Effector memory CD4-positive, alpha-beta T cell (primary cell): Measurements from ENCODE around the gene EARS2.
"Not testable (repeated sequence)": the region's sequence is repeated elsewhere in the genome, so short reads cannot be mapped to it uniquely, and the experiment has no call there.

Experiments
- DNase-seq, 3 donors: peaks; one replicate each; pipeline ENCODE4 v3.0.0-alpha.2; 2020
- H3K27ac ChIP-seq: 2 replicates; pipeline ENCODE4 v1.7.0; 2013; ENCODE audit warnings: mild to moderate bottlenecking, low read length, moderate library complexity; ENCODE audit not compliant: insufficient read depth, poor library complexity, severe bottlenecking
- H3K27me3 ChIP-seq: replicated peaks from 2 replicates; pipeline ENCODE4 v1.7.0; 2013; ENCODE audit warnings: mild to moderate bottlenecking, low read length; ENCODE audit not compliant: insufficient read depth, control insufficient read depth, poor library complexity, severe bottlenecking
- H3K36me3 ChIP-seq: 2 replicates; pipeline ENCODE4 v1.7.0; 2013; ENCODE audit warnings: mild to moderate bottlenecking, low read length, moderate library complexity; ENCODE audit not compliant: control insufficient read depth, insufficient read depth
- H3K4me1 ChIP-seq: 2 replicates; pipeline ENCODE4 v1.7.0; 2013; ENCODE audit warnings: low read length, mild to moderate bottlenecking; ENCODE audit not compliant: control insufficient read depth, insufficient read depth, poor library complexity, severe bottlenecking
- H3K4me3 ChIP-seq: 2 replicates; pipeline ENCODE4 v1.7.0; 2013; ENCODE audit warnings: low read length, low read depth, mild to moderate bottlenecking; ENCODE audit not compliant: insufficient read depth, poor library complexity, severe bottlenecking
- H3K9me3 ChIP-seq: 2 replicates; pipeline ENCODE4 v1.7.0; 2013; ENCODE audit warnings: mild to moderate bottlenecking, low read length, moderate library complexity; ENCODE audit not compliant: control insufficient read depth

EARS2 gene

GRCh38 chr16:23552161-23552560, 5.0 kb downstream of the EARS2 start:
- DNase-seq = no peak
- no peaks in the 10 kb centered on the region for H3K9me3 ChIP-seq
- no peak overlapping the region for H3K27ac ChIP-seq
- H3K4me3 ChIP-seq = no peak overlapping the region
- H3K4me1 ChIP-seq = no peaks in the 10 kb centered on the region
- peaks cover 37% of the 10 kb centered on the region for H3K36me3 ChIP-seq
- no peaks in the 10 kb centered on the region for H3K27me3 ChIP-seq

GRCh38 chr16:23549938-23550337, 7.2 kb downstream of the EARS2 start:
- Histone ChIP-seq H3K27ac (no peak overlapping the region), H3K9me3 (no peaks in the 10 kb centered on the region), H3K4me1 (no peaks in the 10 kb centered on the region), H3K36me3 (peaks cover 53% of the 10 kb centered on the region), H3K27me3 (no peaks in the 10 kb centered on the region), H3K4me3 (no peak overlapping the region)
- DNase-seq = no peak

- Histone ChIP-seq H3K9me3 (no peaks in the 10 kb centered on the region), H3K27me3 (no peaks in the 10 kb centered on the region), H3K36me3 (peaks cover 49% of the 10 kb centered on the region), H3K4me1 (no peaks in the 10 kb centered on the region), H3K27ac (no peak overlapping the region), H3K4me3 (no peak overlapping the region)
- no peak for DNase-seq
These were observed 12.7 kb downstream of the EARS2 start for GRCh38 chr16:23544436-23544835.

GRCh38 chr16:23540817-23541178, 16.4 kb downstream of the EARS2 start:
- not testable (repeated sequence) for H3K4me3 ChIP-seq, H3K4me1 ChIP-seq, H3K9me3 ChIP-seq, H3K27me3 ChIP-seq, DNase-seq, H3K27ac ChIP-seq
- peaks cover 29% of the 10 kb centered on the region for H3K36me3 ChIP-seq

- DNase-seq = no peak
- H3K4me1 ChIP-seq = no peaks in the 10 kb centered on the region
- peaks cover 29% of the 10 kb centered on the region for H3K36me3 ChIP-seq
- no peak overlapping the region for H3K27ac ChIP-seq
- no peaks in the 10 kb centered on the region for H3K9me3 ChIP-seq
- no peak overlapping the region for H3K4me3 ChIP-seq
- no peaks in the 10 kb centered on the region for H3K27me3 ChIP-seq
These were observed 16.9 kb downstream of the EARS2 start for GRCh38 chr16:23539984-23540816.

GRCh38 chr16:23538919-23539278, 18.3 kb downstream of the EARS2 start:
- Histone ChIP-seq H3K36me3 (peaks cover 32% of the 10 kb centered on the region), H3K4me3 (no peak overlapping the region), H3K27me3 (no peaks in the 10 kb centered on the region), H3K9me3 (no peaks in the 10 kb centered on the region), H3K27ac (no peak overlapping the region), H3K4me1 (no peaks in the 10 kb centered on the region)
- DNase-seq = no peak

GRCh38 chr16:23537390-23537789, 19.8 kb downstream of the EARS2 start:
- peaks cover 30% of the 10 kb centered on the region for H3K36me3 ChIP-seq
- no peaks in the 10 kb centered on the region for H3K4me1 ChIP-seq
- no peak overlapping the region for H3K4me3 ChIP-seq
- no peak for DNase-seq
- no peaks in the 10 kb centered on the region for H3K27me3 ChIP-seq
- H3K27ac ChIP-seq = no peak overlapping the region
- no peaks in the 10 kb centered on the region for H3K9me3 ChIP-seq

GRCh38 chr16:23535901-23536300, 21.2 kb downstream of the EARS2 start:
- no peak for DNase-seq
- H3K27ac ChIP-seq = no peak overlapping the region
- H3K4me3 ChIP-seq = no peak overlapping the region
- H3K9me3 ChIP-seq = no peaks in the 10 kb centered on the region
- H3K36me3 ChIP-seq = peaks cover 34% of the 10 kb centered on the region
- no peaks in the 10 kb centered on the region for H3K4me1 ChIP-seq
- no peaks in the 10 kb centered on the region for H3K27me3 ChIP-seq

GRCh38 chr16:23534868-23535860, 22.0 kb downstream of the EARS2 start:
- no peak overlapping the region for H3K4me3 ChIP-seq
- H3K4me1 ChIP-seq = no peaks in the 10 kb centered on the region
- no peaks in the 10 kb centered on the region for H3K9me3 ChIP-seq
- H3K36me3 ChIP-seq = peaks cover 34% of the 10 kb centered on the region
- no peak overlapping the region for H3K27ac ChIP-seq
- no peak for DNase-seq
- no peaks in the 10 kb centered on the region for H3K27me3 ChIP-seq

GRCh38 chr16:23532448-23532847, 24.7 kb downstream of the EARS2 start:
- Histone ChIP-seq H3K9me3 (no peaks in the 10 kb centered on the region), H3K4me1 (no peaks in the 10 kb centered on the region), H3K27ac (no peak overlapping the region), H3K36me3 (peaks cover 57% of the 10 kb centered on the region), H3K4me3 (no peak overlapping the region), H3K27me3 (no peaks in the 10 kb centered on the region)
- DNase-seq = no peak
